GM23338 (cell line): ENCODE data around the gene ZEB1. TPM values are rescaled to one million over a fixed set of nuclear protein-coding genes. Genes with fewer than 3 reads are reported as not detected.

Source experiments
- ATAC-seq: fragments of 200-7000 bp; cut with Tn5 transposase; 3 replicates; pipeline ENCODE4 v1.9.1; 2020
- DNase-seq: peaks from one replicate; pipeline ENCODE4 v3.0.0-alpha.2; 2015; ENCODE audit warnings: low spot score
- H2AFZ ChIP-seq: fragments of 200-600 bp; sonication (generic); 2 replicates; pipeline ENCODE4 v1.8.0; 2016; ENCODE audit warnings: antibody characterized with exemption, mild to moderate bottlenecking, moderate library complexity
- H3F3A ChIP-seq: fragments of 200-600 bp; sonication (generic); replicated peaks from 2 replicates; pipeline ENCODE4 v1.8.0; 2017; ENCODE audit warnings: antibody characterized with exemption, mixed run types, low read depth
- H3K27ac ChIP-seq: fragments of 200-600 bp; sonication (generic); 2 replicates; pipeline ENCODE4 v1.6.1; 2016; ENCODE audit warnings: low read depth
- H3K27me3 ChIP-seq: fragments of 200-600 bp; sonication (generic); 2 replicates; pipeline ENCODE4 v1.8.0; 2016; ENCODE audit warnings: mild to moderate bottlenecking, mixed run types, moderate library complexity; ENCODE audit not compliant: insufficient read depth
- H3K36me3 ChIP-seq: fragments of 200-600 bp; sonication (generic); 2 replicates; pipeline ENCODE4 v1.8.0; 2016; ENCODE audit warnings: mild to moderate bottlenecking; ENCODE audit not compliant: insufficient read depth
- H3K4me1 ChIP-seq: fragments of 200-600 bp; sonication (generic); 2 replicates; pipeline ENCODE4 v1.8.0; 2016; ENCODE audit warnings: mild to moderate bottlenecking, moderate library complexity; ENCODE audit not compliant: insufficient read depth
- H3K4me2 ChIP-seq: fragments of 200-600 bp; sonication (generic); 2 replicates; pipeline ENCODE4 v1.7.1; 2017; ENCODE audit warnings: mixed run types
- H3K4me3 ChIP-seq: fragments of 200-600 bp; sonication (generic); 2 replicates; pipeline ENCODE4 v1.6.1; 2016; ENCODE audit warnings: mixed run types
- H3K79me2 ChIP-seq: fragments of 200-600 bp; sonication (generic); replicated peaks from 2 replicates; pipeline ENCODE4 v1.8.0; 2017; ENCODE audit warnings: mild to moderate bottlenecking; ENCODE audit not compliant: insufficient read depth
- H3K9me2 ChIP-seq: fragments of 200-600 bp; sonication (generic); 2 replicates; pipeline ENCODE4 v1.8.0; 2017; ENCODE audit not compliant: insufficient read depth
- H4K20me1 ChIP-seq: fragments of 200-600 bp; sonication (generic); replicated peaks from 2 replicates; pipeline ENCODE4 v1.8.0; 2017; ENCODE audit warnings: mild to moderate bottlenecking; ENCODE audit not compliant: insufficient read depth
- H3K27ac Mint-ChIP-seq: 2 replicates; pipeline ENCODE4 v1.8.0; 2020; ENCODE audit warnings: inconsistent platforms, mild to moderate bottlenecking, moderate library complexity, mixed read lengths
- H3K27me3 Mint-ChIP-seq: 3 replicates; pipeline ENCODE4 v1.8.0; 2022; ENCODE audit warnings: low read depth, mild to moderate bottlenecking, moderate library complexity, mixed read lengths, inconsistent platforms; ENCODE audit not compliant: insufficient read depth, poor library complexity
- H3K36me3 Mint-ChIP-seq: 3 replicates; pipeline ENCODE4 v1.8.0; 2021; ENCODE audit warnings: low read depth, mild to moderate bottlenecking, inconsistent platforms, moderate library complexity, mixed read lengths
- H3K4me1 Mint-ChIP-seq: 3 replicates; pipeline ENCODE4 v1.8.0; 2020; ENCODE audit warnings: mild to moderate bottlenecking, inconsistent platforms, mixed read lengths
- H3K4me3 Mint-ChIP-seq: 3 replicates; pipeline ENCODE4 v1.8.0; 2021; ENCODE audit warnings: moderate library complexity, mild to moderate bottlenecking, inconsistent platforms, mixed read lengths
- H3K9me3 Mint-ChIP-seq: 3 replicates; pipeline ENCODE4 v1.8.0; 2020; ENCODE audit warnings: moderate library complexity, mild to moderate bottlenecking, inconsistent platforms, mixed read lengths
- CREB1 ChIP-seq: fragments of 250-450 bp; sonication (Bioruptor Pico); IDR thresholded peaks from 2 replicates; pipeline ENCODE4 v1.5.0; 2020; ENCODE audit warnings: low read depth, mild to moderate bottlenecking, moderate library complexity
- CTCF ChIP-seq, 2 experiments: fragments of 200-600 bp in 1 of 2; sonication (generic) in 1 of 2; conservative IDR thresholded peaks; 2 replicates each; pipeline versions ENCODE4 v1.5.1 to v1.6.1; 2016 to 2017; ENCODE audit warnings: antibody characterized with exemption in 2 of 2, low read depth in 2 of 2, mild to moderate bottlenecking in 2 of 2, moderate library complexity in 1 of 2
- ETS1 ChIP-seq: IDR thresholded peaks from 2 replicates; pipeline ENCODE4 v1.6.1; 2016; ENCODE audit warnings: antibody characterized with exemption
- EZH2 ChIP-seq: fragments of 200-600 bp; sonication (generic); IDR thresholded peaks from one replicate; pipeline ENCODE4 v1.8.0; 2017; ENCODE audit warnings: antibody characterized with exemption, mild to moderate bottlenecking, low read depth; ENCODE audit not compliant: unreplicated experiment
- EZH2phosphoT487 ChIP-seq: fragments of 200-600 bp; sonication (generic); IDR thresholded peaks from one replicate; pipeline ENCODE4 v1.8.1; 2018; ENCODE audit warnings: antibody characterized with exemption; ENCODE audit not compliant: unreplicated experiment
- JUNB ChIP-seq: IDR thresholded peaks from one replicate; pipeline ENCODE4 v1.6.1; 2016; ENCODE audit warnings: antibody characterized with exemption; ENCODE audit not compliant: unreplicated experiment
- NANOG ChIP-seq: IDR thresholded peaks from 2 replicates; pipeline ENCODE4 v1.6.1; 2016; ENCODE audit warnings: antibody characterized with exemption, borderline replicate concordance
- POLR2AphosphoS5 ChIP-seq: IDR thresholded peaks from 2 replicates; pipeline ENCODE4 v1.6.1; 2016; ENCODE audit warnings: antibody characterized with exemption, low read depth
- REST ChIP-seq: IDR thresholded peaks from one replicate; pipeline ENCODE4 v1.6.1; 2018; ENCODE audit warnings: antibody characterized with exemption; ENCODE audit not compliant: unreplicated experiment
- STAT1 ChIP-seq: IDR thresholded peaks from one replicate; pipeline ENCODE4 v1.6.1; 2016; ENCODE audit warnings: antibody characterized with exemption; ENCODE audit not compliant: unreplicated experiment
- ZNF114 ChIP-seq: fragments of 250-450 bp; sonication (Bioruptor Pico); IDR thresholded peaks from 2 replicates; pipeline ENCODE4 v1.5.0; 2020; ENCODE audit warnings: mild to moderate bottlenecking, moderate library complexity
- ZNF331 ChIP-seq: fragments of 250-450 bp; sonication (Bioruptor Pico); IDR thresholded peaks from 2 replicates; pipeline ENCODE4 v1.5.0; 2020; ENCODE audit warnings: low read depth, mild to moderate bottlenecking, moderate library complexity
- ZNF462 ChIP-seq: fragments of 250-450 bp; sonication (Bioruptor Pico); IDR thresholded peaks from 2 replicates; pipeline ENCODE4 v1.5.0; 2020; ENCODE audit warnings: mild to moderate bottlenecking, moderate library complexity
- polyA plus RNA-seq: library from polyadenylated mRNA; unstranded; fragments of >200 nt; fragmentation: Nextera tagmentation; extraction: Ambion mirVana; gene quantifications from 2 replicates; pipeline ENCODE4 v1.2.1, GENCODE V29; 2016
- total RNA-seq: library from RNA; depleted of rRNA; stranded (reverse); fragments of >200 nt; shearing (Covaris generic); gene quantifications from 2 replicates; pipeline ENCODE4 v1.2.3, GENCODE V29; 2014

ZEB1 gene
- total and polyA plus RNA-seq, 2 experiments from 2014 or later = 0.16 to 0.45 TPM

- Histone ChIP-seq H3K4me1 (peaks cover under 1% of the 10 kb centered on the region; the same call in 1 of the 2 replicates), H3K79me2 (no peaks in the 10 kb centered on the region), H3K4me2 (no peak overlapping the region), H3K36me3 (no peaks in the 10 kb centered on the region), H2AFZ (no peak overlapping the region), H3K27ac (no peak overlapping the region), H3K27me3 (no peaks in the 10 kb centered on the region), H4K20me1 (no peaks in the 10 kb centered on the region), H3K9me2 (no peaks in the 10 kb centered on the region), H3K4me3 (no peak overlapping the region), H3F3A (no peaks in the 10 kb centered on the region)
- TF ChIP-seq EZH2phosphoT487 = no peak
- no peak for TF ChIP-seq CTCF (conservative IDR thresholded peaks at IDR 0.05; ENCODE audit: low read depth in 2 of 2)
- no peak for TF ChIP-seq ZNF331 (CRISPR knock-in tag)
- TF ChIP-seq NANOG = no peak
- TF ChIP-seq JUNB = no peak
- no peak for TF ChIP-seq REST
- TF ChIP-seq STAT1 = no peak
- TF ChIP-seq CREB1 (CRISPR knock-in tag) = no peak
- no peak for TF ChIP-seq ZNF114 (CRISPR knock-in tag)
- no peak for TF ChIP-seq POLR2AphosphoS5
- no peak for TF ChIP-seq EZH2
- TF ChIP-seq ZNF462 = no peak
- no peak for TF ChIP-seq ETS1
- no peaks in the 10 kb centered on the region for H3K27me3 Mint-ChIP-seq
- no peaks in the 10 kb centered on the region for H3K9me3 Mint-ChIP-seq
- H3K4me3 Mint-ChIP-seq = no peak overlapping the region
- no peaks in the 10 kb centered on the region for H3K36me3 Mint-ChIP-seq
- no peak overlapping the region for H3K27ac Mint-ChIP-seq
- DNase-seq (no peak), ATAC-seq (no peak)
- no peaks in the 10 kb centered on the region; the same call in none of the 3 replicates for H3K4me1 Mint-ChIP-seq
These were observed 202.2 kb downstream of the ZEB1 start for GRCh38 chr10:31520986-31521831.
